Sigmoid colon (tissue), 7 donors: ENCODE results near the gene PCDHGA5. TPM values are rescaled to one million over a fixed set of nuclear protein-coding genes. Genes with fewer than 3 reads are reported as not detected.
A peak's percentile ranks its signal among the peaks of the same experiment; 100 is the strongest.

ENCODE experiments used
- DNase-seq: peaks from one replicate; pipeline ENCODE4 v3.0.0-alpha.2; 2019
- H3K27ac ChIP-seq, 4 donors: fragments of 200-600 bp; sonication (generic); one replicate each; pipeline ENCODE4 v1.5.1; 2016 to 2019; ENCODE audit warnings: mild to moderate bottlenecking in 1 of 4
- H3K27me3 ChIP-seq, 3 donors: fragments of 200-600 bp; sonication (generic); one replicate each; pipeline ENCODE4 v1.5.1; 2019; ENCODE audit warnings: mild to moderate bottlenecking in 1 of 3
- H3K36me3 ChIP-seq, 4 donors: fragments of 200-600 bp; sonication (generic); one replicate each; pipeline ENCODE4 v1.5.1; 2016 to 2019
- H3K4me1 ChIP-seq, 4 donors: fragments of 200-600 bp; sonication (generic); one replicate each; pipeline ENCODE4 v1.5.1; 2017 to 2019
- H3K4me3 ChIP-seq, 4 donors: fragments of 200-600 bp; sonication (generic); one replicate each; pipeline ENCODE4 v1.5.1; 2017 to 2019; ENCODE audit warnings: mild to moderate bottlenecking in 2 of 4, moderate library complexity in 1 of 4
- H3K9me3 ChIP-seq, 4 donors: fragments of 200-600 bp in 3 of 4; sonication (generic) in 3 of 4; one replicate each; pipeline versions ENCODE4 v1.5.1 to v1.6.1; 2013 to 2019
- CTCF ChIP-seq, 4 experiments: fragments of 450-650 bp in 3 of 4; fragments of 200-600 bp in 1 of 4; IDR thresholded peaks; one replicate each; pipeline ENCODE4 v1.5.1; 2016 to 2019; ENCODE audit warnings: antibody characterized with exemption in 4 of 4, mild to moderate bottlenecking in 3 of 4, moderate library complexity in 2 of 4
- EP300 ChIP-seq, 4 donors: sonication (generic); formaldehyde crosslinking; IDR thresholded peaks; one replicate each; pipeline ENCODE4 v1.6.1; 2017; ENCODE audit warnings: antibody characterized with exemption in 4 of 4
- POLR2A ChIP-seq, 2 donors: fragments of 450-650 bp; IDR thresholded peaks; one replicate each; pipeline ENCODE4 v1.6.1; 2016; ENCODE audit warnings: antibody characterized with exemption in 2 of 2, mild to moderate bottlenecking in 2 of 2, moderate library complexity in 2 of 2
- POLR2AphosphoS5 ChIP-seq, 4 donors: sonication (generic); formaldehyde crosslinking; IDR thresholded peaks; one replicate each; pipeline ENCODE4 v1.6.1; 2017; ENCODE audit warnings: antibody characterized with exemption in 4 of 4
- WGBS, 2 donors: extraction: QIAGEN DNeasy Blood & Tissue Kit; methylation state at CpG; one replicate each; pipeline ENCODE4 v1.1.7; 2013; 5-methylcytosine and 5-hydroxymethylcytosine counted together
- intact Hi-C: fragments of 100-400 bp; cut with DNase I; formaldehyde crosslinking; loops from one replicate; pipeline ENCODE4 v1.15.1; 2023
- polyA plus RNA-seq, 3 donors: library from polyadenylated mRNA; stranded (reverse); fragments of 200-250 nt; gene quantifications; one replicate each; pipeline ENCODE4 v1.2.3, GENCODE V29; 2013
- total RNA-seq, 4 donors: library from RNA; depleted of rRNA; stranded (reverse); fragments of >200 nt; gene quantifications; one replicate each; pipeline ENCODE4 v1.1.0, GENCODE V29; 2016
- donor health status: healthy with polysubstance abuse.
- donor health status: Bipolar disorder and iron deficiency.
- donor health status: healthy.

PCDHGA5 gene
- total and polyA plus RNA-seq, 7 donors, result 0.57 to 8.3 (median 6.1) TPM; not detected in 2

- H3K4me1 ChIP-seq, result no peaks in the 10 kb centered on the region
- H3K27ac ChIP-seq, result no peak overlapping the region
- no peak for TF ChIP-seq EP300 (IDR thresholded peaks at IDR 0.05)
- TF ChIP-seq POLR2AphosphoS5 (IDR thresholded peaks at IDR 0.05), result no peak
- no peak for TF ChIP-seq POLR2A (IDR thresholded peaks at IDR 0.05)
- TF ChIP-seq CTCF (IDR thresholded peaks at IDR 0.05), result no peak
- H3K27me3 ChIP-seq, result peaks cover 0 to 42% (median 0%) of the 10 kb centered on the region in 3 donors
- H3K36me3 ChIP-seq, result no peaks in the 10 kb centered on the region
- 43 to 73% methylated on average over 32 to 36 of the region's 36 CpGs for WGBS, 2 donors
- intact Hi-C loops, result no loop called here
- no peak overlapping the region for H3K4me3 ChIP-seq
- DNase-seq, result no peak
- H3K9me3 ChIP-seq, result peaks cover 19 to 72% (median 50%) of the 10 kb centered on the region in 4 donors
Measured at GRCh38 chr5:141351591-141351990, 12.4 kb upstream of the PCDHGA5 start.

GRCh38 chr5:141354900-141355469 is 9.0 kb upstream of the PCDHGA5 start, which contains the start of gene PCDHGA4:
Gene PCDHGA4 (plus strand): TSS chr5:141355021. CDS start chr5:141355108, 87 bp downstream.
- Histone ChIP-seq H3K27me3 (peaks cover 0 to 30% (median 0%) of the 10 kb centered on the region in 3 donors), H3K4me1 (no peaks in the 10 kb centered on the region), H3K36me3 (no peaks in the 10 kb centered on the region), H3K9me3 (peaks cover 30 to 84% (median 60%) of the 10 kb centered on the region in 4 donors), H3K27ac (peak within 1 kb of the TSS in 1 of 4 donors; percentile 30), H3K4me3 (peak within 1 kb of the TSS; percentile 11 to 42 (median 29))
- TF ChIP-seq CTCF (IDR thresholded peaks at IDR 0.05), result peak in 2 of 4 experiments; percentile 11 to 39
- TF ChIP-seq EP300 (IDR thresholded peaks at IDR 0.05), result no peak
- no peak for DNase-seq
- 20 to 55% methylated on average over 29 of the region's 29 CpGs for WGBS, 2 donors
- intact Hi-C loops, result no loop called here

GRCh38 chr5:141355641-141356040 is 8.3 kb upstream of the PCDHGA5 start:
- DNase-seq, result no peak
- peaks cover 0 to 25% (median 0%) of the 10 kb centered on the region in 3 donors for H3K27me3 ChIP-seq
- intact Hi-C loops, result no loop called here
- no peaks in the 10 kb centered on the region for H3K36me3 ChIP-seq
- peak overlapping the region in 2 of 4 donors; percentile 31 to 42 for H3K4me3 ChIP-seq
- no peaks in the 10 kb centered on the region for H3K4me1 ChIP-seq
- peaks cover 37 to 84% (median 63%) of the 10 kb centered on the region in 4 donors for H3K9me3 ChIP-seq
- H3K27ac ChIP-seq, result no peak overlapping the region
- TF ChIP-seq EP300 (IDR thresholded peaks at IDR 0.05), result no peak
- TF ChIP-seq POLR2AphosphoS5 (IDR thresholded peaks at IDR 0.05), result no peak
- no peak for TF ChIP-seq POLR2A (IDR thresholded peaks at IDR 0.05)
- no peak for TF ChIP-seq CTCF (IDR thresholded peaks at IDR 0.05)
- WGBS, 2 donors, result 54 to 78% methylated on average over 24 of the region's 24 CpGs

GRCh38 chr5:141356133-141356532 is 7.8 kb upstream of the PCDHGA5 start:
- peaks cover 41 to 84% (median 63%) of the 10 kb centered on the region in 4 donors for H3K9me3 ChIP-seq

More at GRCh38 chr5:141356133-141356532, 7.8 kb upstream of the PCDHGA5 start:
- no peaks in the 10 kb centered on the region for H3K4me1 ChIP-seq
- intact Hi-C loops, result no loop called here
- WGBS, 2 donors, result 72 to 73% methylated on average over 5 of the region's 5 CpGs
- TF ChIP-seq EP300 (IDR thresholded peaks at IDR 0.05), result no peak
- TF ChIP-seq POLR2A (IDR thresholded peaks at IDR 0.05), result no peak
- TF ChIP-seq POLR2AphosphoS5 (IDR thresholded peaks at IDR 0.05), result no peak
- no peak for TF ChIP-seq CTCF (IDR thresholded peaks at IDR 0.05)
- no peaks in the 10 kb centered on the region for H3K36me3 ChIP-seq
- H3K27me3 ChIP-seq, result peaks cover 0 to 20% (median 0%) of the 10 kb centered on the region in 3 donors
- DNase-seq, result no peak
- no peak overlapping the region for H3K27ac ChIP-seq
- no peak overlapping the region for H3K4me3 ChIP-seq
